Muscle layer of colon (tissue), 2 donors: ENCODE data around the gene KAZN.

Experiments
- H3K27ac ChIP-seq: one replicate; pipeline ENCODE4 v1.7.0; 2013; ENCODE audit warnings: low read depth, mild to moderate bottlenecking, low read length, moderate library complexity
- H3K27me3 ChIP-seq, 2 donors: one replicate each; pipeline ENCODE4 v1.7.0; 2013; ENCODE audit warnings: low read length in 2 of 2, mild to moderate bottlenecking in 2 of 2; ENCODE audit not compliant: insufficient read depth in 2 of 2, control insufficient read depth in 1 of 2
- H3K36me3 ChIP-seq: one replicate; pipeline ENCODE4 v1.7.0; 2013; ENCODE audit warnings: mild to moderate bottlenecking, low read length; ENCODE audit not compliant: insufficient read depth
- H3K4me1 ChIP-seq: one replicate; pipeline ENCODE4 v1.7.0; 2013; ENCODE audit warnings: mild to moderate bottlenecking, low read length; ENCODE audit not compliant: insufficient read depth
- H3K4me3 ChIP-seq, 2 donors: one replicate each; pipeline ENCODE4 v1.7.0; 2013; ENCODE audit warnings: low read length in 2 of 2, low read depth in 1 of 2, mild to moderate bottlenecking in 1 of 2, moderate library complexity in 1 of 2
- H3K9ac ChIP-seq: one replicate; pipeline ENCODE4 v1.7.0; 2013; ENCODE audit warnings: low read length
- H3K9me3 ChIP-seq: one replicate; pipeline ENCODE4 v1.7.0; 2013; ENCODE audit warnings: mild to moderate bottlenecking, low read length
- donor health status: abdominal sarcoma.
- donor health status: Adenocarcinoma of cecum.

The KAZN gene

DNA sequence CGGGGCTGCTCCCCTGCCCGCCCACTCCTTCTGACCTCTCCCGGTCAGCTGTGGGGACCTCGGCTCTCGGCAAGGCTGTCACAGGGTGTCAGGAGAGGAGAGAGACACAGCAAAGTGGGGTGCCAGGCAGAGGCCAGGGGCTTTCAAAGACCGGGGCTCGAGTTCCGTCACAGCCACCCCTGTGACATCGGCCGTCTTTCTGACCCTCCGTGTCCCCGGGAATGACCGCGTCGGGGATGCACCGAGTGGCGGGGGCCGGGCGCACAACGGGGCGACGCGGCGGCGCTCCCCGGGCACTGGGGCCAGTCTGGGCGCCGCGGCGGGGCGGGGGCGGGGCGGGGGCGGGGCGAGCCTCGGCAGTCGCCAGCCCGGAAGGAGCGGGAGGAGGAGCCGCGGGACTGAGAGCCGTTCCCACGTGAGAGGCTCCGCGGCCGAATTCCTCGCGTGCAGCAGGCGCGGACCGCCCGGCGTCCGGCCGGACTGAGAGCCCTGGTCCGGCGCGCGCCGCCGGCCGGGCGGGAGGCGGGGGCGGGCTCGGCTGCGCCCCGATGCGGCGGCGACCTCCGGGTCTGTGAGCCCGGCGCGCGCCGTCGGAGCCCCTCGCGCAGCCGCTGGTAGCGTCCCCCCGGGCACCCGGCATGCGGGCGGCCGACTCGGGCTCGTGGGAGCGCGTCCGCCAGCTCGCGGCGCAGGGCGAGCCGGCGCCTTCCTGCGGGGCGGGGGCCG is 325.4 kb downstream of the KAZN start:
- H3K4me3 ChIP-seq, result no peak overlapping the region
- H3K4me1 ChIP-seq, result peaks cover 9% of the 10 kb centered on the region
- no peaks in the 10 kb centered on the region for H3K36me3 ChIP-seq
- no peak overlapping the region for H3K27ac ChIP-seq
- no peaks in the 10 kb centered on the region for H3K27me3 ChIP-seq
- no peak overlapping the region for H3K9ac ChIP-seq
- no peaks in the 10 kb centered on the region for H3K9me3 ChIP-seq

DNA sequence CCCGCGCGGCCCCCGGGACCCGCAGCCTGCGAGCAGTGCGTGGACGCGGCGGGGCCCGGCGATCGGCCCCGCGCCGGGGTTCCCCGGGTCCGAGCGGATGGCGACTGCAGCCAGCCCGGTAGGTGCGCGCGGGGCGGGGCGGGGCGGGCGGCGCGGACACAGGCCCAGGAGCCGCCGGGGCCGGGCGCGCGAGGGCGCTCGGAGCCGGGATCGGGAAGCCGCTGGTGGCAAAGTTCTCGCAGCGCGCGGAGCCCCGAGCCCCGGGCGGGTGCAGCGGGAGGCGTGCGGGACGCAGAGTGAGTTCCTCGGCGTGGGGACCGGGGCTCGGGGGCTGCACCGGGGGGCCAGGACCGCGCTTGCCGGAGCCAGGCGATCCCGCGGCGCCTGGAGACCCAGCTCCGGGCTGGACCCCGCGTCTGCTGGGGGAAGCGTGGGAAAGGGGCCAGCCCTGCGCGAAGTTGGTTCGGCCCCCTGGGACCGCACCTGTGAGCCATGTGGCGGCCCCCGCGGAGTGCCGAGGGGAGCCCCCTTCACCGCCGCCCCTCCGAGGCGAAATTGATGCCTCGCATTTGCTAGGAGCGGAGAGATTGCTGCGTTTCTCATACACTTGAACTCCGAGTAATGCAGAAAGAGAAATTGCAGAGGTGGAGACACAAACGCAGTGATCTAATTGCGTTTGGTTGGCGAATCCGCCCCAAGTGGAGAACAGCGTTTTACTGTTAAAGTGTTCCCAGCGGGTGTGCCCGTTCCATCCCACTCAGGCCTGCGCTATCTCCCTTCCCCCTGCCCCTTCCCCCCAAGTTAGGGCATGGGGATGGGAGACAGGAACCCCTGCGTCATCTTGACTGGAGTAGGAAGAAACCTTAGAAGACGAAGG is 326.2 kb downstream of the KAZN start:
- peak overlapping the region; percentile 45 to 53 for H3K4me3 ChIP-seq
- no peaks in the 10 kb centered on the region for H3K27me3 ChIP-seq

DNA sequence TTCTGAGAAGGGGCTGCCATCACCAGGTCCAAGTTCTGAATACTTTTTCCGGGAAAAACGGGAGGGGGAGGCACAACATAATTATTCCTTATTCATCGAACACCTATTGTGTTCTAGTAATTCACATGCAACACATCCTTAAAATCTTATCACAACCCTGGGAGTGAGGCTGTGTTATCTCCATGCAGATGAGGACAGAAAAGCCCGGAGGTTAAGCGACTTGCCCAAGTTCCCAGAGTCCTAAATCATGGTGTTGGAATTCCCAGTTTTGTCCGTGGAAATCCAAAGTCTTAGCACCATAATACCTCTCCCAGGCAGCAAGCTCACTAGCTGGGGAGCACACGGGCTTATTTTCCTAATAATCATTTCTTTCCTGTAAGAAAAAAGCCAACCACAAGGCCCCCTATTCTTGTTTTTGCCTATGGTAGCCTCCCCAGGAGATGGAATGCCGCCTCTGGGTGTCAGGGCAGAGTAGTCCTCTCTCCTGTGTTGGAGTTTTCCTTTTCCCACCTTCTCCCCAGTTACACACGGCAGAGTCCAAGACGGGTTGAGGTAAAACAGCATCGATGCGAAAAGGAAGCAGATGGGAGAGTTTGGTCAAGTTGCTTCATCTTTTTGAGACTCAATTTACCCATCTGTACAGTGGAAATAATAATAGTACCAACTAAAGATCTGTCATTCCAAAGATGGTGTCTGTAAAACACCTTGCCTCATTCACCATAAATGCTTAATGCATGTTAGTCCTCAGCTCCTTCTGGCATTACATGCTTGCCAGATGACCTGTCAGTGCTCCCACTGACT is 327.1 kb downstream of the KAZN start:
- Histone ChIP-seq H3K36me3 (no peaks in the 10 kb centered on the region), H3K9ac (no peak overlapping the region), H3K27me3 (no peaks in the 10 kb centered on the region), H3K4me3 (peak overlapping the region; percentile 45 to 53), H3K9me3 (no peaks in the 10 kb centered on the region), H3K27ac (no peak overlapping the region), H3K4me1 (peaks cover 16% of the 10 kb centered on the region)

More for the DNA sequence above, 326.2 kb downstream of the KAZN start:
- H3K36me3 ChIP-seq, result no peaks in the 10 kb centered on the region
- H3K4me1 ChIP-seq, result peaks cover 12% of the 10 kb centered on the region
- no peak overlapping the region for H3K9ac ChIP-seq
- H3K27ac ChIP-seq, result peak overlapping the region; percentile 19
- H3K9me3 ChIP-seq, result no peaks in the 10 kb centered on the region

DNA sequence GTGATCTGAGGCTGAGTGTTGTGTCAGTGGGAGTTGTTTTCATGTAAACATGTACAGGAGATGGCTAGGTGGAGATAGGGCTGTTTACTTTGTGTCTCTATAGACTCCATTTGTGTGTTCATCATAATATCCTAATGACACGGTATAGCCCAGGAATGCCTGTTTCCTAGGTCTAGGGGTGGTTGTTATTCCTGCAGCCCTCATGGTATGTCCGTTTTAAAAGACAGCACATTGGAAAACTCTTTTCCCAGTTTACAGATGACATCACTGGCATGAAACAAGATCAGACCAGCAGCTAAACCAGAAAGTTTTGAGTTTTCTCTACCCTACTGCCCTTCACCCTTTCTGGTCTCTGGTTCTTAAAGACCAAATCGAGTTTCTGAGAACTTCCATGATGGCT is 327.7 kb downstream of the KAZN start:
- Histone ChIP-seq H3K4me3 (no peak overlapping the region), H3K36me3 (no peaks in the 10 kb centered on the region), H3K27ac (no peak overlapping the region), H3K4me1 (peaks cover 16% of the 10 kb centered on the region), H3K9ac (no peak overlapping the region), H3K9me3 (no peaks in the 10 kb centered on the region), H3K27me3 (no peaks in the 10 kb centered on the region)

DNA sequence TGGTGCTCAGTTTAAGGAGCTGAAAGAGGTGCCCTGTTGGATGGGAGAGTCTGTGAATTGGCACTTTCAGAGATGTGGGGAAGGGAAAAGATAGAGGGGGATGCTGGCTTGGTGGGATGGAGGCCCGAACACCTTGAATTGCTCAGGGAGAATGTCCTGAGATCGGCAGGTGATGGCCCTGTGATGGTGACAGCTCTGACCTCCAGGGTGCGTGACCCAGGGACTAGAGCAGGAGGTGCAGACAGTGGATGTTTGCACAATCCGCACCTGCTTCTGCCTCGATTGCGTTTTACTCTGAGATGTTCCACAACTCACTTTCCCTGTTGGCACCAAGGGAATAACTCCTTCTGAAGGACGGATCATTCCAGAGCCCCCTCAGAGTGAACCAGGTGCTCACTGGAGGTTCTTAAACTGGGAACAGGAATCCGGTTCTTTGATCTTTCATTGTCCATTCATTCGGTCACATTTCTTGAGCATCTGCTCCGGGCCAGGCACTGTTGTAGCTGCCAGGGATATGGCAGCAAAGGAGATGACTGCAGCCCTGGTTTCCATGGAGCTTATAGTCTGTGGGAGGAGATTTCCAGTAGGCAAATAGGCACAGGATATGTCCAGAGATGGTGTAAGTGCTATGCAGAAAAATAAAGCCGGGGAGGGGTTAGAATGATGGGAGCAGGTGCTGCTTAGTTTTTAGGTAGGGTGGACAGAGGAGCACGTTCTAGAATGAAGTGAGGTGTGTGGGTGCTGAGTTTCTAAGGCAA is 328.5 kb downstream of the KAZN start:
- Histone ChIP-seq H3K27ac (no peak overlapping the region), H3K9ac (no peak overlapping the region), H3K27me3 (no peaks in the 10 kb centered on the region), H3K9me3 (no peaks in the 10 kb centered on the region), H3K4me1 (peaks cover 16% of the 10 kb centered on the region), H3K4me3 (no peak overlapping the region), H3K36me3 (no peaks in the 10 kb centered on the region)

DNA sequence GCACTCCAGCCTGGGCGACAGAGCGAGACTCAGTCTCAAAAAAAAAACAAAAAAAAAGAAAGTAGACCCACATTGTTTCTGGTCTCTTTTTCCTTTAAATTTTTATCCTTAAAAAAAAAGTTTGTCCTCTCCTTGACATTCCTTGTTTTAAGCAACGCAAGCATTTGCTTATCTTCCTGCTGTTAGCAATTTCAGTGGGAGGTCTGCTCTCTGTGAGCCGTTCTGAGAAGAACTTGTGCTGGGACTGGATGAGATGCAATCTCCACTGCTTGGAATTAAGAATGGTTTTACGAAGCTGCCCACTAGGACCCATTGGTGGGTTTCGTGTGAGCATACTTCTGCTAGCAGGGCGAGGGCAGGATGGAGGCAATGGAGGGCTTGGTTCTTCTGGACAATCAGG is 329.9 kb downstream of the KAZN start:
- Histone ChIP-seq H3K27ac (no peak overlapping the region), H3K36me3 (no peaks in the 10 kb centered on the region), H3K9me3 (no peaks in the 10 kb centered on the region), H3K27me3 (no peaks in the 10 kb centered on the region), H3K9ac (no peak overlapping the region), H3K4me1 (peaks cover 16% of the 10 kb centered on the region), H3K4me3 (no peak overlapping the region)

DNA sequence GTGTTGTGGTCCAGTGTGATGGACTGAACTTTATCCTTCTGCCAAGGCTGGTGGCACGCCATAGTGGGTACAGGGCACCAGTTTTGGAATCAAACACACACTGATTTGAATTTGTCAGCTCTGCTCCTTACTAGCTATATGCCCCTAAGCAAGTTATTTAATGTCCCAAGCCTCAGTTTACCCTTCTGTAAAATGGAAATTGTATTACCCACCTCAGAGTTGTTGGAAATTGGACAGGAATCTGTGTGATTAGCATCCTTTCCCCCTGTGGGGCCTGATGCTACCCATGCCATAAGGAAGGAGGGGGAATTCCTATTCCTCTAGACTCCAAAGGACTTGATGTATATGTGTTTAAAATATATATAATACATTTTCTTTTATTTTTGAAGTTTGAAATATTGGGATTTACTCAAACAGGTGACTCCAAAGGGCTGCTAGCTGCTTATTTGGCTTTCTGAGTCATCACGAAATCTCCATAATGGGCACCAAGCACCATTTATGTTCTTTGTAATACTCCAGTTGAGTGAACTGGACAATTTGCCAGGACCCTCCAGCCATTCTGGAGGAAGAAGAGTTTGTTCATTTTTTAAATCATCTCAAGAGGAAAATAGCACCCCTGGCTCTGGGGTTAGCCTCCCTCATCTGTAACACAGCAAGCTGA is 330.5 kb downstream of the KAZN start:
- Histone ChIP-seq H3K9me3 (no peaks in the 10 kb centered on the region), H3K9ac (no peak overlapping the region), H3K4me1 (peaks cover 16% of the 10 kb centered on the region), H3K4me3 (no peak overlapping the region), H3K27ac (no peak overlapping the region), H3K36me3 (no peaks in the 10 kb centered on the region), H3K27me3 (no peaks in the 10 kb centered on the region)

DNA sequence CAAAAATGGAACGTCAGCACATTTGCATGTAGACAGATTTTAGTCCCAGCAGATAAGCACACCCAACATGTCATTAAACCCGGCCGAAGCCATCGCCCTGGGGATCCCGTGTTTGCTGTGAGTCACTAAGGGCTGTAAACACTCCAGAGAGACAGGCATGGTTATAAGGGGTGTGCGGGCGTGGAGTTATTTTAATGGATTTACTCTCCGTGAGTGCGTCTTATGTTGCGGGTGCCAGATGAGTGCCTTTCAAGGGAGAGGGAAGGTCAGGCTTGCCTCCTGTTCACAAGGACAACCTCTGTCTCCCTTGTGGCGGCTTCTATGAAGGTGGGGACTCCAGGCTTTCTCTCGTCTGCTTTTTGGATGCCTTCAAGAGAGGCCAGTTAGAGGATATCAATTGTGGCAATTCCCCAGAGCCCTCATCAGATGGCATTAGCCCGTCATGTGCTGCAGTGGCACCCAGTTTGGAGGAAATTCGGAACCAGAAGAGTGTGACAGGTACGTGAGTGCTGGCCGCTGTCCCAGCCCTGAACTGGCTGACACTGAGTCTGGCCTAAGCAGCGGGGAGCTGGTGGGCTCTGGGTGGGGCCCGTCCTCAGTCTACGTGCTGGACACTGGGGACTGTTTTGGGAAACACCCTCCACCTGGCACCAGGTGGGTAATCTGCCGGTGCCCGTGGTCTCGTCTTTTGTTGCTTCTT is 331.2 kb downstream of the KAZN start:
- H3K9me3 ChIP-seq, result no peaks in the 10 kb centered on the region
- no peaks in the 10 kb centered on the region for H3K36me3 ChIP-seq
- no peak overlapping the region for H3K27ac ChIP-seq
- no peaks in the 10 kb centered on the region for H3K27me3 ChIP-seq
- H3K4me1 ChIP-seq, result peaks cover 16% of the 10 kb centered on the region
- H3K4me3 ChIP-seq, result no peak overlapping the region
- H3K9ac ChIP-seq, result no peak overlapping the region

DNA sequence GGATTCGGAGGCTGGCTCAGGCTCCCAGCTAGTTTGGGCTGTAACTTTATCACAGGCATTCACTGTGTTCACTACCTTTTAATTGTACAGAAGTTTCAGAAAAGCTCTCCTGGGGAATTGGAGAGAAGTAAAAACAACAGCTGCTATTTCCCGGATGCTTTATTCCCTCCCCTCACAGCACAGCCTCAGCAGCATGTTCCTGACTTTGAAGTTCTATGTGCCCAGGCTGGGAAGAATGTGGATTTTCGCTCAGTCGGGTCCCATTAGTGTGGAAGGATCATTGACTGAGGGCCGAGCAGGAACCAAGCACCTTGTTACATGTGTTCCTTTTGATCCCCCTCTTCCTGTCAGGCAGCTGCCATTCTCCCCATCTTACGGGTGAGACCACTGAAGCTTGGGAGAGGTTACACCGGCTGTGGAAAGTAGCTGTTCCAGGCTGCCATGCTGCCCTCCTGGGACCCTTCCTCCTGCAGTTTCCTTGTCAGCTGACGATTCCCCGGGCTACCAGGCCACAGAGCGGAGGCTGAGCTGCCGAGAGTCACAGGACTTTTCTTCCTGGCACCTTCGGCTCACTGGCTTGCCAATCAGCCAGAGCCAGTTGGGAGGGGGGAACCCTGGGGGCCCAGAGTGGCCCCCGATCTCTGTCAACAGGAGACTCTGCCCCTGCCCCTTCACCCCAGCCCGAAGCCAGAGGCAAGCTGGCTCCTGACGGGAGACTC is 331.9 kb downstream of the KAZN start:
- Histone ChIP-seq H3K9ac (no peak overlapping the region), H3K27ac (no peak overlapping the region), H3K4me1 (peaks cover 9% of the 10 kb centered on the region), H3K4me3 (no peak overlapping the region), H3K36me3 (no peaks in the 10 kb centered on the region), H3K27me3 (no peaks in the 10 kb centered on the region), H3K9me3 (no peaks in the 10 kb centered on the region)
